Measurements from ENCODE around the gene CIB4.

- TF ChIP-seq CTCF (IDR thresholded peaks at IDR 0.05) (no peak), POLR2AphosphoS5 (IDR thresholded peaks at IDR 0.05) (no peak)
These were observed 104.6 kb downstream of the CIB4 start for GRCh38 chr2:26536371-26537068.

Data from sigmoid colon (tissue), 4 donors.